GM19395 (cell line): ENCODE measurements around the gene MTERF4.
"Not testable (repeated sequence)": the region's sequence is repeated elsewhere in the genome, so short reads cannot be mapped to it uniquely, and the experiment has no call there.

Experiments used
- ATAC-seq: cut with Tn5 transposase; IDR thresholded peaks from one replicate; pipeline ENCODE4 v1.9.1; 2021; ENCODE audit warnings: mild to moderate bottlenecking, moderate library complexity; ENCODE audit not compliant: unreplicated experiment

The MTERF4 gene

GRCh38 chr2:241112046-241112445 is 10.0 kb upstream of the MTERF4 start:
- no peak for ATAC-seq

- ATAC-seq = peak; percentile 49
These were observed 9.3 kb upstream of the MTERF4 start for GRCh38 chr2:241111440-241111805.

GRCh38 chr2:241110607-241111439 is 8.7 kb upstream of the MTERF4 start:
- ATAC-seq = peak; percentile 52

- peak; percentile 32 for ATAC-seq
These were observed 8.1 kb upstream of the MTERF4 start for GRCh38 chr2:241110089-241110606.

GRCh38 chr2:241109210-241110088 is 7.4 kb upstream of the MTERF4 start:
- ATAC-seq = no peak

GRCh38 chr2:241108271-241109209 is 6.5 kb upstream of the MTERF4 start:
- ATAC-seq = no peak

GRCh38 chr2:241107031-241107783 is 5.1 kb upstream of the MTERF4 start:
- ATAC-seq = no peak

GRCh38 chr2:241105641-241106040 is 3.6 kb upstream of the MTERF4 start:
- no peak for ATAC-seq

GRCh38 chr2:241104611-241105010 is 2.5 kb upstream of the MTERF4 start:
- ATAC-seq = not testable (repeated sequence)

GRCh38 chr2:241103176-241103595 is 1.1 kb upstream of the MTERF4 start:
- ATAC-seq = no peak

GRCh38 chr2:241099246-241099645 is 2.8 kb downstream of the MTERF4 start:
- no peak for ATAC-seq

GRCh38 chr2:241096979-241097378 is 5.1 kb downstream of the MTERF4 start:
- ATAC-seq = peak; percentile 50

- ATAC-seq = no peak
These were observed 6.3 kb downstream of the MTERF4 start for GRCh38 chr2:241095594-241096290.

- no peak for ATAC-seq
These were observed 7.1 kb downstream of the MTERF4 start for GRCh38 chr2:241094924-241095420.

- no peak for ATAC-seq
These were observed 7.9 kb downstream of the MTERF4 start for GRCh38 chr2:241094172-241094571.

- ATAC-seq = not testable (repeated sequence)
These were observed 8.8 kb downstream of the MTERF4 start for GRCh38 chr2:241093133-241093781.

- no peak for ATAC-seq
These were observed 9.4 kb downstream of the MTERF4 start for GRCh38 chr2:241092677-241093076.

- no peak for ATAC-seq
These were observed 10.2 kb downstream of the MTERF4 start for GRCh38 chr2:241091734-241092445.
